NT2/D1 (cell line): ENCODE results near the gene NLE1.
"Not testable (repeated sequence)": the region's sequence is repeated elsewhere in the genome, so short reads cannot be mapped to it uniquely, and the experiment has no call there.

ENCODE experiments used
- DNase-seq: peaks from one replicate; pipeline ENCODE4 v3.0.0-alpha.2; 2011; ENCODE audit warnings: low read depth, low spot score
- H3K27me3 ChIP-seq: 2 replicates; pipeline ENCODE4 v1.6.0; 2011; ENCODE audit warnings: mild to moderate bottlenecking; ENCODE audit not compliant: insufficient read length, insufficient read depth
- H3K36me3 ChIP-seq: 2 replicates; pipeline ENCODE4 v1.6.1; 2011; ENCODE audit warnings: mild to moderate bottlenecking, low read length, mixed read lengths; ENCODE audit not compliant: insufficient read depth, insufficient read length
- H3K4me1 ChIP-seq: 2 replicates; pipeline ENCODE4 v1.5.1; 2011; ENCODE audit not compliant: insufficient read depth, insufficient read length
- H3K4me3 ChIP-seq: 2 replicates; pipeline ENCODE4 v1.5.1; 2011; ENCODE audit warnings: low read depth; ENCODE audit not compliant: insufficient read length
- H3K9ac ChIP-seq: 2 replicates; pipeline ENCODE4 v1.6.0; 2011; ENCODE audit warnings: low read depth; ENCODE audit not compliant: insufficient read length
- H3K9me3 ChIP-seq: 2 replicates; pipeline ENCODE4 v1.5.1; 2011; ENCODE audit warnings: mild to moderate bottlenecking, low read length; ENCODE audit not compliant: insufficient read depth
- SUZ12 ChIP-seq: IDR thresholded peaks from 2 replicates; pipeline ENCODE4 v1.6.1; 2011; ENCODE audit not compliant: insufficient read length, insufficient read depth; ENCODE audit errors: extremely low read depth
- YY1 ChIP-seq: IDR thresholded peaks from 2 replicates; pipeline ENCODE4 v1.6.1; 2011; ENCODE audit not compliant: insufficient read length, insufficient read depth
- ZNF274 ChIP-seq: IDR thresholded peaks from 2 replicates; pipeline ENCODE4 v1.6.1; 2011; ENCODE audit warnings: mild to moderate bottlenecking, low read depth, low read length

Gene NLE1

DNA sequence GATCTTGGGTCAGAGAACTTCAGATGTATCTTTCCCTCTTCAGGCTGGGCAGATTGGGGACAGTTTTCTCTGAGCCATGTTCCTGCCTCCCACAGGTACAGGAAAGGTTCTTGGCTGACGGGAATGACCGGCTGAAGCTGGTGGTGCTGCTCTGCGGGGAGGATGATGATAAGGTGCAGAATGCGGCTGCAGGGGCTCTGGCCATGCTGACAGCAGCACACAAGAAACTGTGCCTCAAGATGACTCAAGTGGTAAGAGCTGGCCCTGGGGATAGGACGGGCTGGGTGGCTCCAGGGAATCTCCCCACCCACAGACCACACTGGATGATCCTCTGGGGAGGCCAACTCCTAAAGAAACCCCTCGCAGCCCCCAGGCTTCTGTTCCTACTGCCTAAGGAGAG, 41.2 kb upstream of the NLE1 start:
- DNase-seq: no peak
- no peaks in the 10 kb centered on the region for H3K36me3 ChIP-seq
- TF ChIP-seq YY1 (no peak), SUZ12 (no peak), ZNF274 (no peak)
- H3K9me3 ChIP-seq: no peaks in the 10 kb centered on the region
- H3K4me3 ChIP-seq: no peak overlapping the region
- no peak overlapping the region for H3K9ac ChIP-seq
- no peaks in the 10 kb centered on the region for H3K4me1 ChIP-seq
- no peaks in the 10 kb centered on the region for H3K27me3 ChIP-seq

GRCh38 chr17:35179379-35179778, 37.3 kb upstream of the NLE1 start:
- not testable (repeated sequence) for DNase-seq, H3K27me3 ChIP-seq, H3K4me1 ChIP-seq, H3K4me3 ChIP-seq, H3K9me3 ChIP-seq, H3K36me3 ChIP-seq, H3K9ac ChIP-seq

GRCh38 chr17:35176897-35177296, 34.8 kb upstream of the NLE1 start:
- Histone ChIP-seq H3K9me3 (no peaks in the 10 kb centered on the region), H3K9ac (no peak overlapping the region), H3K36me3 (no peaks in the 10 kb centered on the region), H3K4me3 (no peak overlapping the region), H3K27me3 (no peaks in the 10 kb centered on the region), H3K4me1 (no peaks in the 10 kb centered on the region)
- no peak for DNase-seq
- no peak for TF ChIP-seq SUZ12
- TF ChIP-seq YY1: no peak

DNA sequence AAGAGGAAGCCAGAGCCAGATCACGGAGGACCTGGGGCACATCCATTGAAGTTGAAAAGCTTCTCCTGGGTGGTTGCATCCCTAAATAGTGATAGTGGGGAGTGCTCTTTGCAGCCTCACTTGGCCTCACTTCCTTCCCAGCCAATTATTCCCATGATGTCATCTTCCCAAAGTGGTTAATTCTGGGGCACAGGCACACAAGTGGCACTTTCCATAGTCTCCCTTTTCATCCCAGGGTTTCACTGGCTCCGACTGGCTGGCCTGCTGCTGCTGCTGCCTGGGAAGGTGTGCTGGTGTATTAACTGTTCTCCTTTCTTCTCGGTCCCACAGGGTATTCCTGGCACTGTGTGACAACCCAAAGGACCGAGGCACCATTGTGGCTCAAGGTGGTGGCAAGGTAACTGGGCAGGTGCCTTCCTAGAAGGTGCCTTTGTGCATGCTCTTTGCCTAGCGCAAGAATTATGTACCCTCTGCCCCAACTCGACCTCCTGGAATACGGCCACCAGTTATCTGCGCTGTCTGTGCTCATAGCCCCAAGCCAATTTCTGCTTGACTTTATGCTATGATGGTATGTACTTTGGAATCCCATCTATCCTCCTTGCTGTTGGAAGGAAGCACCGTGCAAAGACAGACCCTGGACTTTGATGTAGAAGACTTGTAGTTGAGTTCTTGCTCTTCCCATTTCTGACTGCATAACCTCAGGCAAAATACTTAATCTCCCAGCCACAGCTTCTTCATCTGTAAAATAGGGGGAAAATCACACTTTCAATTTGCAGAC, 33.7 kb upstream of the NLE1 start:
- Histone ChIP-seq H3K36me3 (no peaks in the 10 kb centered on the region), H3K4me3 (no peak overlapping the region), H3K9ac (no peak overlapping the region), H3K27me3 (no peaks in the 10 kb centered on the region), H3K9me3 (no peaks in the 10 kb centered on the region), H3K4me1 (no peaks in the 10 kb centered on the region)
- DNase-seq: no peak
- TF ChIP-seq ZNF274 (no peak), SUZ12 (no peak), YY1 (no peak)

DNA sequence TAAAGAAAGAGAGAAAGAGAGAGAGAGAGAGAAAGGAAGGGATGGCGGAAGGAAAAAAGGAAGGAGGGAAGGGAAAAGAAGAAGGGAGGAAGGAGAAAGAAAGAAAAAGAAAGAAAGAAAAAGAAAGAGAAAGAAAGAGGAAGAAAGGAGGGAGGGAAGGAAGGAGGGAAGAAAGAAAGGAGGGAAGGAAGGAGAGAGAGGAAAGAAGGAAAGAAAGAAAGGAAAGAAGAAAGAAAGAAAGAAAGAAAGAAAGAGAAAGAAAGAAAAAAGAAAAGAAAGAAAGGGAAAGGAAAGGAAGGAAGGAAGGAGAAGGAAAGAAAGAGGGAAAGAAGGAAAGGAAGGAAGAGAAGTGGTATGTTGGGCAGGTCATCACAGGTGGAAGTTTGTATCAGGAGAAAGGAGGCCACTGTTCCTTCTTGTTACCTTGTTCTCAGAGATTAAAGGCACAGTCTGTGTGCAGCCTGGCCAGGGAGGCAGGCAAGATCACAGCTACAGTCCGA, 32.8 kb upstream of the NLE1 start:
- H3K4me1 ChIP-seq: no peaks in the 10 kb centered on the region
- no peaks in the 10 kb centered on the region for H3K9me3 ChIP-seq
- no peaks in the 10 kb centered on the region for H3K27me3 ChIP-seq
- no peak for DNase-seq
- no peak overlapping the region for H3K4me3 ChIP-seq
- H3K9ac ChIP-seq: no peak overlapping the region
- no peaks in the 10 kb centered on the region for H3K36me3 ChIP-seq
- TF ChIP-seq SUZ12 (no peak), YY1 (no peak), ZNF274 (no peak)

GRCh38 chr17:35172321-35172720, 30.2 kb upstream of the NLE1 start:
- not testable (repeated sequence) for H3K36me3 ChIP-seq, H3K27me3 ChIP-seq, DNase-seq, H3K4me3 ChIP-seq, H3K9ac ChIP-seq, H3K9me3 ChIP-seq, H3K4me1 ChIP-seq

- Histone ChIP-seq H3K4me1 (no peaks in the 10 kb centered on the region), H3K9me3 (no peaks in the 10 kb centered on the region), H3K9ac (no peak overlapping the region), H3K36me3 (no peaks in the 10 kb centered on the region), H3K27me3 (no peaks in the 10 kb centered on the region), H3K4me3 (no peak overlapping the region)
- TF ChIP-seq SUZ12: no peak
- TF ChIP-seq ZNF274: no peak
- TF ChIP-seq YY1: no peak
- no peak for DNase-seq
Observed at GRCh38 chr17:35171834-35172233, 29.7 kb upstream of the NLE1 start.
